ENCODE measurements around the gene GSG1L. TPM values are rescaled to one million over a fixed set of nuclear protein-coding genes. Genes with fewer than 3 reads are reported as not detected.

GSG1L gene
- total and polyA plus RNA-seq, 4 donors = not detected

GRCh38 chr16:27761816-27762215, 301.7 kb downstream of the GSG1L start:
- TF ChIP-seq NR2F2 (IDR thresholded peaks at IDR 0.05) = no peak
- TF ChIP-seq FOXA2 (IDR thresholded peaks at IDR 0.05) = no peak
- TF ChIP-seq RXRA (IDR thresholded peaks at IDR 0.05) = no peak
- no peak for TF ChIP-seq FOXA1 (IDR thresholded peaks at IDR 0.05)
- TF ChIP-seq HNF4A (conservative IDR thresholded peaks at IDR 0.05) = no peak
- no peak for TF ChIP-seq YY1 (IDR thresholded peaks at IDR 0.05)
- TF ChIP-seq HNF4G (IDR thresholded peaks at IDR 0.05) = no peak
- TF ChIP-seq ZBTB33 (IDR thresholded peaks at IDR 0.05) = no peak
- no peak for TF ChIP-seq GABPA (IDR thresholded peaks at IDR 0.05 in 1 of 2, conservative IDR thresholded peaks at IDR 0.05 in 1 of 2)
- no peak for TF ChIP-seq REST (IDR thresholded peaks at IDR 0.05)
- TF ChIP-seq RAD21 (IDR thresholded peaks at IDR 0.05) = no peak
- TF ChIP-seq EGR1 (IDR thresholded peaks at IDR 0.05; ENCODE audit: low read depth in 2 of 2) = no peak
- TF ChIP-seq ATF3 (IDR thresholded peaks at IDR 0.05) = no peak
- no peak for TF ChIP-seq MAX (IDR thresholded peaks at IDR 0.05)
- no peak for TF ChIP-seq SP1 (IDR thresholded peaks at IDR 0.05)
- no peak for TF ChIP-seq CTCF (IDR thresholded peaks at IDR 0.05; ENCODE audit: low read depth, low read length, missing input control)
- TF ChIP-seq JUND (IDR thresholded peaks at IDR 0.05) = no peak
- TF ChIP-seq TAF1 (conservative IDR thresholded peaks at IDR 0.05) = no peak
- WGBS = 93% methylated on average over 7 of the region's 7 CpGs
- no peak overlapping the region for H3K27ac ChIP-seq (ENCODE audit: low read depth in 1 of 2, low read length in 2 of 2)
- H3K27me3 ChIP-seq (ENCODE audit: control insufficient read depth in 4 of 4, insufficient read depth in 4 of 4, low read length in 3 of 4) = no peaks in the 10 kb centered on the region
- no peak for DNase-seq (ENCODE audit: low spot score)
- no peaks in the 10 kb centered on the region for H3K4me1 ChIP-seq (ENCODE audit: control insufficient read depth in 4 of 4, insufficient read depth in 4 of 4, low read length in 3 of 4)
- H3K9me3 ChIP-seq (ENCODE audit: control insufficient read depth in 4 of 4, low read length in 3 of 4) = peaks cover 0 to 3% (median under 1%) of the 10 kb centered on the region in 4 donors
- no peak overlapping the region for H3K4me3 ChIP-seq (ENCODE audit: low read depth in 1 of 3, low read length in 3 of 3)
- peaks cover 0 to 11% (median 8%) of the 10 kb centered on the region in 4 donors for H3K36me3 ChIP-seq (ENCODE audit: control insufficient read depth in 4 of 4, insufficient read depth in 3 of 4, low read depth in 1 of 4, low read length in 3 of 4)
- no peak overlapping the region for H3K9ac ChIP-seq (ENCODE audit: low read depth in 1 of 2, low read length in 2 of 2)
